Activated CD4-positive, alpha-beta memory T cell treated with anti-CD3 and anti-CD28 coated beads for 36 hours (primary cell): ENCODE results near the gene TMEM186. TPM values are rescaled to one million over a fixed set of nuclear protein-coding genes. Genes with fewer than 3 reads are reported as not detected.
"Not testable (repeated sequence)": the region's sequence is repeated elsewhere in the genome, so short reads cannot be mapped to it uniquely, and the experiment has no call there.

Source experiments
- CTCF ChIA-PET: fragments of 350-600 bp; sonication (Branson Sonifier 250); formaldehyde crosslinking; loops from one replicate; lab custom pipeline; 2021; ENCODE audit warnings: antibody characterized with exemption, inconsistent platforms; lab: Charles Lee
- POLR2A ChIA-PET: fragments of 350-600 bp; sonication (Branson Sonifier 250); formaldehyde crosslinking; loops from one replicate; lab custom pipeline; 2021; ENCODE audit warnings: antibody characterized with exemption; lab: Charles Lee
- DNase-seq: peaks from one replicate; pipeline ENCODE4 v3.0.0-alpha.2; 2020
- H3K27ac Mint-ChIP-seq: one replicate; pipeline ENCODE4 v1.8.0; 2021; ENCODE audit warnings: mixed read lengths
- H3K27me3 Mint-ChIP-seq: one replicate; pipeline ENCODE4 v1.8.0; 2021; ENCODE audit warnings: mixed read lengths
- H3K36me3 Mint-ChIP-seq: one replicate; pipeline ENCODE4 v1.8.0; 2021; ENCODE audit warnings: mixed read lengths
- H3K4me1 Mint-ChIP-seq: one replicate; pipeline ENCODE4 v1.8.0; 2021; ENCODE audit warnings: low read depth, mixed read lengths
- H3K4me3 Mint-ChIP-seq: one replicate; pipeline ENCODE4 v1.8.0; 2021; ENCODE audit warnings: mild to moderate bottlenecking, mixed read lengths
- H3K9me3 Mint-ChIP-seq: one replicate; pipeline ENCODE4 v1.8.0; 2021; ENCODE audit warnings: mixed read lengths
- intact Hi-C: fragments of 100-400 bp; cut with micrococcal nuclease; formaldehyde crosslinking; loops from one replicate; pipeline ENCODE4 v1.15.1; 2023
- total RNA-seq, 2 experiments: library from RNA; stranded (reverse); gene quantifications; one replicate each; pipeline ENCODE4 v1.2.3, GENCODE V29; 2021

TMEM186 gene
- total RNA-seq, 2 experiments from 2014 or later: 16.0 TPM

DNA sequence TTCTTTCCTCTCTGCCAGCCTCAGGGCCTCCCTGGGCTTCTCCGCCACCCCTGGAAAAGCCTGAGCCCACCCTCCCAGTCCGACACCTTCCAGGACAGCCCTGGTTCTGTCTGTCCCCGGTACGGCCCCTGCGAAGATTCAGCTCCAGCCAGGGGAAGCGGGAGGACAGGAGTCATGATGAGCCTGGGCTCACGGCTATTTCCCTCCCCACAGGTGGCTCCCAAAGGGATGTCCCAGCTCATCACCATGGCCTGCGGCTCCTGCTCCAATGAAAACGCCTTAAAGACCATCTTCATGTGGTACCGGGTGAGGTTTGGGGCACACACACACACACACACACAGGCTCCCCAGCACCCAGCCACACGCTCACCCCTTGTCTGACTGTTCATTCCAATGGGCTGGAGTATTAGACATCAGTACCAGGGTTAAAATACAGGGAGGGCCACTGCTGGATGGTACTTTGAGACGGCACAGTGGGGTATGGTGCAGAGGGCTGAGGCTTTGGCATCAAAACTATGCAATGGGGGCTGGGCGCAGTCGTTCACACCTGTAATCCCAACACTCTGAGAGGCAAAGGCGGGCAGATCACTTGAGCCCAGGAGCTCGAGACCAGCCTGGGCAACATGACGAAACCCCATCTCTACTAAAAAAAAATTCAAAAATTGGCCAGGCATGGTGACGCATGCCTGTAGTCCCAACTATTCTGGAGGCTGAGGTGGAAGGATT is 32.8 kb downstream of the TMEM186 start:
- CTCF ChIA-PET: no interaction called here
- DNase-seq: no peak
- Mint-ChIP-seq H3K9me3 (no peaks in the 10 kb centered on the region), H3K4me3 (no peak overlapping the region), H3K27ac (no peak overlapping the region), H3K4me1 (no peaks in the 10 kb centered on the region), H3K36me3 (peaks cover 12% of the 10 kb centered on the region), H3K27me3 (no peaks in the 10 kb centered on the region)
- intact Hi-C loops: no loop called here
- POLR2A ChIA-PET: no interaction called here

DNA sequence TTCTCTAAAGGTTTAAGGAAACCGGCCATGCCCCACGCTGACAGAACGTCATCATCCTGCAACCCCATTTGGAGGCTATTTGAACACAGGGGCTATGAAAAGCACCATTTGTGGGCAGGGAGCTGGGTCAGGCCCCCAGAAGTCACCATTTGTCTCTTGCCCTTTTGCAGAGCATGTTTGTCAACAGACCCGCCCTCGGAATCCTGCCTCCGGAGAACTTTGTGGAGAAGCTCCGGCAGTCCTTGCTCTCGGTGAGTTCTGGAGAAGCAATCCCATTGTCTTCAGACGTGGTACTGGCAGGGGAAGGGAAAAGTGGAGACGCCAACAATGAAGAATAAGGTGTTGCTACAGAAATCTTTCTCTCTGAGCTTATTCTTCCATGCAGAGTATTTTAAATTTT is 33.5 kb downstream of the TMEM186 start:
- peaks cover 9% of the 10 kb centered on the region for H3K36me3 Mint-ChIP-seq
- no peaks in the 10 kb centered on the region for H3K27me3 Mint-ChIP-seq
- ChIA-PET CTCF (no interaction called here), POLR2A (no interaction called here)
- intact Hi-C loops: no loop called here
- H3K9me3 Mint-ChIP-seq: no peaks in the 10 kb centered on the region
- no peak for DNase-seq
- H3K4me3 Mint-ChIP-seq: no peak overlapping the region
- no peaks in the 10 kb centered on the region for H3K4me1 Mint-ChIP-seq
- H3K27ac Mint-ChIP-seq: no peak overlapping the region

- H3K4me1 Mint-ChIP-seq: no peaks in the 10 kb centered on the region
- POLR2A ChIA-PET: no interaction called here
These were observed 34.4 kb downstream of the TMEM186 start for GRCh38 chr16:8763083-8763482.

DNA sequence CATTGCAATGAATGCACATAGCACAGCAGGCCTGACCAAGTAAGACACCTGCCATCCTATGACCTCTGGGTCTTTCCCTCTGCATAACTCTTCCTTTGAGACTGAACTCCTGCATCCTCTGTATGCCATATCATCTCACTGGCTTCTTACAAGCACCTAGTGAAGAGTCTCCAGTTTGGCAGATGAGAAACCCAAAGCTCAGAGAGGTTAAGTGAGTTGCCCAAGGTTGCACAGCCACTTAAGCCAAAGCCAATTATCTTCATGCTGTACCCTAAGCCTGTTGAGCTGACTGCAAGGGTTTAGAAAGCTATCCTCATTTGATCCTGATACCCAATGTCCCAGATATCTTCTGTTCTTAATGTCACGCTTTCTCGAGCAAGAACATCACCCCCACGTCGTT is 35.2 kb downstream of the TMEM186 start:
- intact Hi-C loops: no loop called here
- ChIA-PET POLR2A (no interaction called here), CTCF (no interaction called here)
- no peaks in the 10 kb centered on the region for H3K4me1 Mint-ChIP-seq
- H3K36me3 Mint-ChIP-seq: peaks cover 6% of the 10 kb centered on the region
- DNase-seq: no peak
- H3K27me3 Mint-ChIP-seq: no peaks in the 10 kb centered on the region
- H3K4me3 Mint-ChIP-seq: no peak overlapping the region
- no peaks in the 10 kb centered on the region for H3K9me3 Mint-ChIP-seq
- H3K27ac Mint-ChIP-seq: no peak overlapping the region

More at GRCh38 chr16:8763083-8763482, 34.4 kb downstream of the TMEM186 start:
- no peak for DNase-seq
- no peak overlapping the region for H3K27ac Mint-ChIP-seq
- H3K36me3 Mint-ChIP-seq: peaks cover 4% of the 10 kb centered on the region
- CTCF ChIA-PET: no interaction called here
- no peaks in the 10 kb centered on the region for H3K9me3 Mint-ChIP-seq
- no peak overlapping the region for H3K4me3 Mint-ChIP-seq
- intact Hi-C loops: no loop called here
- H3K27me3 Mint-ChIP-seq: no peaks in the 10 kb centered on the region

DNA sequence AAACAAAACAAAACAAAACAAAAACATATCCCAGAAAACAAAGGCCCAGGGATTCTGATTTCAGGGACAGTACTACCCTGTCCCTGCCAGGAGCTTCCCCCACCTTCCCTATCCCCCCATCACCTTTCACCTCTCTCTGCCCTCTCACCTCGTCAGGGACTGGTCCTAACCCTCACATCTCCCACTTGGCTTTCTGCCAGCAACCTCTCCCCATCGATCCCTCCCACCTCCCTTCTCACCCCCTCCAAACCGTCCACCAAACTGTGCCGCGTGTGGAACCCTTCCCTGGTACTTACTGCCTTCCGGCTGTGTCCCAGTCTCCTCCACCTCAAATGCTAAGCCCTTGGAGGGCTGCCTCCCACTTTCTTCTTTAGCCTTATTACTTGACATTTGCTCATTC is 36.4 kb downstream of the TMEM186 start:
- intact Hi-C loops: no loop called here
- H3K27ac Mint-ChIP-seq: no peak overlapping the region
- H3K4me1 Mint-ChIP-seq: no peaks in the 10 kb centered on the region
- DNase-seq: no peak
- ChIA-PET POLR2A (no interaction called here), CTCF (no interaction called here)
- H3K36me3 Mint-ChIP-seq: peaks cover 6% of the 10 kb centered on the region
- H3K4me3 Mint-ChIP-seq: no peak overlapping the region
- no peaks in the 10 kb centered on the region for H3K9me3 Mint-ChIP-seq
- no peaks in the 10 kb centered on the region for H3K27me3 Mint-ChIP-seq

- ChIA-PET CTCF (no interaction called here), POLR2A (no interaction called here)
- Mint-ChIP-seq H3K27me3 (no peaks in the 10 kb centered on the region), H3K4me3 (no peak overlapping the region), H3K9me3 (no peaks in the 10 kb centered on the region), H3K4me1 (no peaks in the 10 kb centered on the region), H3K27ac (no peak overlapping the region), H3K36me3 (peaks cover 3% of the 10 kb centered on the region)
- no peak for DNase-seq
- intact Hi-C loops: no loop called here
These were observed 37.4 kb downstream of the TMEM186 start for GRCh38 chr16:8760021-8760420.

DNA sequence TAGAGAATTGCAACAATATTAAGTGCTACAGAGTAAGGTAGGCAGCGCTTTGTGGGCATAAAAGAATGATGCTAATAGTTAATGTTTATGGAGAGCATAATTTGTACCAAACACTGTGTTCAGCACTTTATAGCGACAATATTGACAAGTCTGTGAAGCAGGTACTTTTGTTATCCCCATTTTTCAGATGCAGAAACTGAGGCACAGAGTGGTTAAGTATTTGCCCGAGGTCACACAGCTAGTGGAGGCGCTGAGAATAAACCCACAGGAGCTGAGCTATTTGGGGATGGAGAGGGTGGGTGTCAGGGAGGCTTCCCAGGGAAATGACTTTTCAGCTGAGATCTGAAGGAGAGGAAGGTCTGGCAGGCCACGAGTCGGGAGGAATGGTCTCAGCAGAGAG is 39.4 kb downstream of the TMEM186 start:
- CTCF ChIA-PET: no interaction called here
- intact Hi-C loops: no loop called here

DNA sequence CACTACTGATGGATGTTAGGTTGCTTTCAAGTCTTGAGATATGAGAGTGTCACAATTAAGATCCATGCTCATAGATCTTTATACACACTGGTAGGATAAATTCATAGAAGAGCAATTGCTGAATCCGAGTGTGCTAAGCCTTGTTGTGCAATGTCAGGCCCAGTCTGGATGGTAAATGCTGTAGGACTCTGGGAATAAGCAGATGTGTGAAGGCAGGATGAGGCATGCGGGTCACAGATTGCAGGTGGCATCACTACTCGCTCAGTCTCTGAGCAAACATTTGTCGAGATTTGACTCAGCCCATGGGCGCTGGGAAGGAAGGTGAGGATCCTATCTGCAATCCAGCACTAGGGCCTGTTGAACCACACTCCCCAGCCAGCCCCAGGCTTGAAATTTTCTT is 40.7 kb downstream of the TMEM186 start:
- CTCF ChIA-PET: no interaction called here
- H3K9me3 Mint-ChIP-seq: no peaks in the 10 kb centered on the region
- POLR2A ChIA-PET: no interaction called here
- intact Hi-C loops: no loop called here
- H3K27me3 Mint-ChIP-seq: no peaks in the 10 kb centered on the region
- H3K27ac Mint-ChIP-seq: no peak overlapping the region
- peaks cover 5% of the 10 kb centered on the region for H3K36me3 Mint-ChIP-seq
- H3K4me1 Mint-ChIP-seq: no peaks in the 10 kb centered on the region
- DNase-seq: no peak
- H3K4me3 Mint-ChIP-seq: no peak overlapping the region

More for the DNA sequence above, 39.4 kb downstream of the TMEM186 start:
- no peaks in the 10 kb centered on the region for H3K27me3 Mint-ChIP-seq
- POLR2A ChIA-PET: no interaction called here
- no peak for DNase-seq
- H3K27ac Mint-ChIP-seq: no peak overlapping the region
- H3K9me3 Mint-ChIP-seq: no peaks in the 10 kb centered on the region
- no peaks in the 10 kb centered on the region for H3K4me1 Mint-ChIP-seq
- no peak overlapping the region for H3K4me3 Mint-ChIP-seq
- peaks cover 5% of the 10 kb centered on the region for H3K36me3 Mint-ChIP-seq

- CTCF ChIA-PET: no interaction called here
- Mint-ChIP-seq H3K27me3 (no peaks in the 10 kb centered on the region), H3K4me3 (no peak overlapping the region), H3K9me3 (no peaks in the 10 kb centered on the region), H3K36me3 (peaks cover 5% of the 10 kb centered on the region), H3K4me1 (no peaks in the 10 kb centered on the region), H3K27ac (no peak overlapping the region)
- POLR2A ChIA-PET: no interaction called here
- intact Hi-C loops: no loop called here
- DNase-seq: no peak
These were observed 43.9 kb downstream of the TMEM186 start for GRCh38 chr16:8753416-8754054.

DNA sequence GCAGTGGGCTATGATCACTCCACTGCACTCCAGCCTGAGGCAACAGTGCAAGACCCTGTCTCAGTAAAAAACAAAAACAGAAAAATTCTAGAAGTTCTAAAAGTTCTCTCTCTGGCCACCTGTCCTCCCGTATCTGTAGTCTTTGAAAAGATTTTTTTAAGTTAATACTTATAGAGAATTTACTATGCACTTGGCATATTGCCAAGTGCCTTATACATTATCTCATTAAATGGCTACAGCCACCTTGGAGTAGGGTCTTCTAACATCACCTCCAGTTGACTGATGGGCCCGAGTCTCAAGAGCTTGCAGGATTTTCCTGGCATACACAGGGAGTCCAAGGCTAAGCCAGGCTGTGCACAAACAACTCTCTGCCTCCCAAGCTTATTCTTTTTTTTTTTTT is 44.7 kb downstream of the TMEM186 start:
- H3K36me3 Mint-ChIP-seq: peaks cover 4% of the 10 kb centered on the region
- intact Hi-C loops: no loop called here

DNA sequence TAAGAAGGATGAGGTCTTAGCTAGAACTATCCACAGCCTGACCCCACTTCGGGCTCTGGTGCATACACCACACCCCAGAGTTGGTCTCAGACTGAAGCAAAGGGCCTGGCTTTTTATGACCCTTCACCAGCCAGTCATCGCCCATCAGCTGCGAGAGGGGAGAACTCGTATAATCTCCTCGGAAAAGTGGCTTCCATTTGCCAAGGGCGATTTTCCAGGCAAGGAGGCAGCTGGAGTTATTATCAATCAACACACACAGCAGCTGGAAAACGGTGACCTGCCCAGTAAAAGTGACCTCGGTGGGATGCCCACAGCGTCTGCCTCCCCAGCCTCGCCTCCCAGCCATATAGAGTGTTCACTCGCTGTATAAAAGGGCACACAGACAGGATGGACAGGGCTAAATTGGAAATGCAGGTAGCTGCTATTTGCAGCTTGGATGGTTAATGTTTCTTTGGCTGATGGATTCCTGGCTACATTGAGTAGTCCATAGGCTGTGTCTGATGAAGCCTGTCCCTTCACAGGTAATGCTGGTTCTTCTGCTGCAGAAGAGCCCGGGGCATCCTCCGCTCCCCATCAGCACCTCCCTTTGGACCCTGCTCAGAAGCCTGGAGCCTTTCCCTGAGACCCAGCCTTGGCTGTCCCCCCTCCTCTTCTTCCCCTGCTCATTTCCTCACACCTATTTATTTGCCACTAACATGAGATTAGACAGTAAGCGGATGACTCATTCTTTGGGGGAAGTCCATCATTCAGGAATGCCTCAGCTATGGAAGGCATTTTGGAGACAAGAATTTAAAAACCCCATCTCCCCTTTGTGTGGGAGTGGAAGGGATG is 45.7 kb downstream of the TMEM186 start:
- intact Hi-C loops: no loop called here
- H3K4me1 Mint-ChIP-seq: no peaks in the 10 kb centered on the region
- ChIA-PET POLR2A (no interaction called here), CTCF (interaction anchor here (0.9 kb wide), 1 partner anchor 128 kb away, joined by 3 read pairs; no protein-coding TSS in a partner anchor)
- H3K27ac Mint-ChIP-seq: no peak overlapping the region
- DNase-seq: no peak
- H3K27me3 Mint-ChIP-seq: no peaks in the 10 kb centered on the region
- no peak overlapping the region for H3K4me3 Mint-ChIP-seq
- peaks cover 3% of the 10 kb centered on the region for H3K36me3 Mint-ChIP-seq
- no peaks in the 10 kb centered on the region for H3K9me3 Mint-ChIP-seq

More for the DNA sequence above, 44.7 kb downstream of the TMEM186 start:
- POLR2A ChIA-PET: no interaction called here
- Mint-ChIP-seq H3K9me3 (no peaks in the 10 kb centered on the region), H3K27me3 (no peaks in the 10 kb centered on the region), H3K4me3 (no peak overlapping the region), H3K4me1 (no peaks in the 10 kb centered on the region), H3K27ac (no peak overlapping the region)
- CTCF ChIA-PET: interaction anchor here (0.9 kb wide), 1 partner anchor 127 kb away, joined by 3 read pairs; no protein-coding TSS in a partner anchor
- DNase-seq: no peak

DNA sequence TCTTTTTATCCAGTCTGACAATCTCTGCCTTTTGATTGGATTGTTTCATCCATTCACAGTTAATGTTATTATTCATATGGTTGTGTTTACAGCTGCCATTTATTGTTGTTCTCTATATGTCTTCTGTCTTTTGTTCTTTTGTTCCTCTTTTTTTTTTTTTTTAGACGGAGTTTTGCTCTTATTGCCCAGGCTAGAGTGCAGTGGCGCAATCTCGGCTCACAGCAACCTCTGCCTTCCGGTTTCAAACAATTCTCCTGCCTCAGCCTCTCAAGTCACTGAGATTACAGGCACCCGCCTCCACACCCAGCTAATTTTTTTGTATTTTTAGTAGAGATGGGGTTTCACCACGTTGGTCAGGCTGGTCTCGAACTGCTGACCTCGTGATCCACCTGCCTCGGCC is 48.5 kb downstream of the TMEM186 start:
- H3K4me1 Mint-ChIP-seq, H3K4me3 Mint-ChIP-seq, H3K27ac Mint-ChIP-seq, H3K27me3 Mint-ChIP-seq, CTCF ChIA-PET, POLR2A ChIA-PET, DNase-seq, H3K36me3 Mint-ChIP-seq, intact Hi-C loops, H3K9me3 Mint-ChIP-seq: not testable (repeated sequence)
